Stimulated activated CD8-positive, alpha-beta memory T cell treated with anti-CD3 and anti-CD28 coated beads, Interleukin-12 subunit alpha, Interleukin-12 subunit beta, amount 100 ng/mL, for 4 hours (primary cell): ENCODE data around the gene NMT2.
"Not testable (repeated sequence)": the region's sequence is repeated elsewhere in the genome, so short reads cannot be mapped to it uniquely, and the experiment has no call there.

ENCODE experiments used
- DNase-seq: peaks from one replicate; pipeline ENCODE4 v3.0.0-alpha.2; 2020; ENCODE audit warnings: low read depth

Gene NMT2

DNA sequence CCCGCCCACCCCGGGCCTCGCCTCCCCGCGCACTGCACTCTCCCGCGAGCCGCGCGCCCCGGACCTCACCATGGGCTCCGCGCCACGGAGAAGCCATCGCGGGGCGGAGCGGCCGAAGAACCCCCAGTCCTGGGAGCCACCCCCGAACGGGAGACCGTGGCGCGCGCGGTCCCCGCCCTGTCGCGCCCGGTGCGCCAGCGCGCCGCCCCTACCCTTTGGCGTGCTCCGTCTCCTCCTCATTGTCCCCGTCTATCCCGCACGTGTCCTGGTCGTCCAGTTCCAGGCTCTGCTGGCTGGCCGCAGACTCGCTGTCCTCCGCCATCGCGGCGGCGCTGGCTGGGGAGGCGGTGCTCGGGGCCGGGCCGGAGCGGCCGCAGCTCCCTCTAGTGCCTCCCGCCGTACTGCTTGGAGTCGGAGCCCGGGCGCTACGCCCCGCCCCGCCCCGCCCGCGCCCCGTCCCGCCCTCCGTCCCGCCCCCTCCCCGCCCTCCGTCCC, at the start of gene NMT2:
TSS of gene NMT2 (minus strand) at position 403 of the 495 bp plus-strand sequence. CDS start at position 322, 81 bp downstream.
- DNase-seq, result no peak

DNA sequence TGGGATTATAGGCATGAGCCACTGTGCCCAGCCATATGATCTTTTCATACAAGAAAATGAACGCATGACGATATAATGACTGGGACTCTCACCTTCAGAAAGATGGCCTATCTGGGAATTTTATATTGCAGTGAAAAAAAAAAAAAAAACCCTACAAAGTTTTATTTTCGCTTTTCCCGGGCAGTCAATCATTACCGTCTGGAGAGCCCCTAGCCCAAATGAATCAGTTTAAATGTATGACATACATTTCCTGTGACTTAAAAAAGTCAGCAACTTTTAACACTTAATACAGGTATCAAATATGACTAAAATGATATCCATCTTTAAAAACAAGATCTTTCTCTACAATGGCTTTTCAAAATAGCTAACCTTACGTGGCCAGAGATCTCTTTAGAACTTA, 48.2 kb upstream of the NMT2 start:
- no peak for DNase-seq

DNA sequence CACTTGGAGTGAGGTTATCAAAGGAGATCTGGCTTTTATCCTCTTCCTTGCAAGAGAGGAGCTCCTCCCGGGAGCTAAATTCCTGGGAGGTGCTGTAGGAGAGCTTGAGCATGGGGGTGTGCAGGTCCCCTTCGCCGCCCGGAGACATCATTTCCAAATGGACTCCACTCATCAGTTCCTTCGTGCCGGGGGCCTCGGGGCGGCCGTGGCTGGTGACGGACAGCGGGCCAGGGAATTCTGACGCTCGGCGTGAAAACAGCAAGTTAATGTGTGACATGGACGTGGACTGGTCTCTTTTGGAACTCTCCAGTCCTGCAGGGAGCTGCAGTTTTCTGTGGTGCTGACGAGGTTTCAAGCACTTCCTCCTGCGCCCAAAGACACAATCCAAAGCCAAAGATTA, 45.7 kb upstream of the NMT2 start:
- no peak for DNase-seq

DNA sequence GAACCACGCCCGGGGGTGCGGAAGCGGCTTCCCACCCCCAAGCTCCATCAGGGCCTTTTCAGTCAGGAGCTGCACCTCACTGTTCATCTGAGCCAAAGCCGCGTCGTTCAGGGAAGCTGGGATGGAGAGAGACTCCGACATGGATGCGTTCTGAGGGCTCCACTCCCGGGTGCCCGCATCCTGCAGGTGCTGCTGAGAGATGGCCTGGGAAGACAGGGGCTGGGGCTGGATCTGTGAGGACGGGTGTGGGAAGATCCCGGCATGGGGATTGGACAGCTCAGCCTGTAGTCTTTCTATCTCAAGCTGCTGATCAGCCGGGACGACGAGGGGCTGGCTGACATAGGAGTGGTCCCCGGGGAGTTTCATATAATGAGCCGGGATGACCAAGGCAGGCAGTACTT, 45.0 kb upstream of the NMT2 start:
- no peak for DNase-seq

DNA sequence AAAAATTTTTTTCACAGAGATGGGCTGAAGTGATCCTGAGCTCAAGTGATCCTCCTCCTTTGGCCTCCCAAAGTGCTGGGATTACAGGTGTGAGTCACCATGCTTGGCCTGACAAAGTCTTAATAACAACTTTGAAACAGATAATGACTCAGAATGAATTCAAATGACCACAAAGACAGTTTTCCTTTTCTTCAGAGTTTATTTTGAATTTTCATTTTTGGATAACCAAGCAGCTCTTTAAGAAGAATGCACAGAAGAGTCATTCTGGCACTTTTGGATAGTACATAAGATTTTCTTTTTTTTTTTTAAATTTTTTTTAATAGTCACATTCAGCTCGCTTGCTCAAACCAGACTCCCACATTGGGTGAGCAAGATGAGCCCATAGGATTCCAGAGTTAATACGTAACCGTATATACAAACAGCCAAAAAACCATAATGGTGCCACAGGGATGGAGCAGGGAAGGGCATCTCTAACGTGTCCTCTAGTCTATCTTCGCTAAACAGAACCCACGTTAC, 43.0 kb upstream of the NMT2 start:
- DNase-seq, result no peak

- no peak for DNase-seq
Measured at GRCh38 chr10:15210521-15210920, 42.0 kb upstream of the NMT2 start.

- DNase-seq, result peak; percentile 53
Measured at GRCh38 chr10:15209827-15210509, 41.5 kb upstream of the NMT2 start.

DNA sequence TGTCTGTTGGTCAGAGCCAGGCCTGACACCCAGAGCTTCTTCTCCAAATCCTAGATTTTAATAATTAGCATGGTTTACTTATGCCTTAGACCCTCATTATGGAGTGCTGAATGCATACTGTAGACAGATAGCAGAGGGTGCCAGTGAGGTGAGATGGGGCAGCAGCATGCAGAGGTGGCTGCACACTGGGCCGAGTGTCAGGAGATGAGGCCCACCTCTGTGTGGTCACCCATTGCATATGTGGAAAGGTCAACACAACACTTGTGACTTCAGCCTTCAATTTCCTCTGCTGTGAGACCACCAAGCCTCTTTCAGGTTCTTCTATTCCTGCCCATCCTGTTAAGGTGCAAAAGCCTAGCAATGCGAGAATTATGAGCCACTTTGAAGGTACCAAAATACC, 39.7 kb upstream of the NMT2 start:
- DNase-seq, result no peak

DNA sequence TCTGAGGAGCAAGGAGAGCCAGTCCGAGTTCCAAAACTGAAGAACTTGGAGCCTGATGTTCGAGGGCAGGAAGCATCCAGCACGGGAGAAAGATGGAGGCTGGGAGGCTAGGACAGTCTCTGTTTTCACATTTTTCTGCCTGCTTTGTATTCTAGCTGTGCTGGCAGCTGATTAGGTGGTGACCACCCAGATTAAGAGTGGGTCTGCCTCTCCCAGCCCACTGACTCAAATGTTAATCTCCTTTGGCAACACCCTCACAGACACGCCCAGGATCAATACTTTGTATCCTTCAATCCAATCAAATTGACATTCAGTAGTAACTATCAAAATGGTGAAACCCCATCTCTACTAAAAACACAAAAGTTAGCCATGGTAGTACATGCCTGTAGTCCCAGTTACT, 38.9 kb upstream of the NMT2 start:
- DNase-seq, result not testable (repeated sequence)

- no peak for DNase-seq
Measured at GRCh38 chr10:15202639-15203038, 34.1 kb upstream of the NMT2 start.

GRCh38 chr10:15202301-15202621, 33.8 kb upstream of the NMT2 start:
- DNase-seq, result not testable (repeated sequence)

- no peak for DNase-seq
Measured at GRCh38 chr10:15201589-15202300, 33.3 kb upstream of the NMT2 start.

GRCh38 chr10:15200626-15201025, 32.1 kb upstream of the NMT2 start:
- DNase-seq, result no peak

DNA sequence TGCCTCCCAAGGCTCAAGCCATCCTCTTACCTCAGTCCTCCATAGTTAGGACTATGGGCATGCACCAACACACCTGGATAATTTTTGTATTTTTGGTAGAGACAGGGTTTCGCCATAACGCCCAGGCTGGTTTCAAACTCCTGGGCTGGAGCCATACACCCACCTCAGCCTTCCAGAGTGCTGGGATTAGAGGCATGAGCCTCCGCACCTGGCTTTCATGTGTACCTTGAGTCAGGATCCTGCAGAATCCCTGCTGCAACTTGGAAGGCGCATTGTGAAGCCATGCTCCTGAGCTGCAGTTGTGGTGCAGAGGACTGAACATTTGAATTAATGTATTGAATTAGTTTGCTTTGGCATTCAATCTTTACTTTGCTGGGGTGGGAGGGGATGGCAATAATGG, 29.4 kb upstream of the NMT2 start:
- no peak for DNase-seq

- DNase-seq, result no peak
Measured at GRCh38 chr10:15197276-15197675, 28.8 kb upstream of the NMT2 start.

GRCh38 chr10:15196021-15196834, 27.7 kb upstream of the NMT2 start:
- DNase-seq, result no peak

- DNase-seq, result no peak
Measured at GRCh38 chr10:15189133-15189885, 20.8 kb upstream of the NMT2 start.

DNA sequence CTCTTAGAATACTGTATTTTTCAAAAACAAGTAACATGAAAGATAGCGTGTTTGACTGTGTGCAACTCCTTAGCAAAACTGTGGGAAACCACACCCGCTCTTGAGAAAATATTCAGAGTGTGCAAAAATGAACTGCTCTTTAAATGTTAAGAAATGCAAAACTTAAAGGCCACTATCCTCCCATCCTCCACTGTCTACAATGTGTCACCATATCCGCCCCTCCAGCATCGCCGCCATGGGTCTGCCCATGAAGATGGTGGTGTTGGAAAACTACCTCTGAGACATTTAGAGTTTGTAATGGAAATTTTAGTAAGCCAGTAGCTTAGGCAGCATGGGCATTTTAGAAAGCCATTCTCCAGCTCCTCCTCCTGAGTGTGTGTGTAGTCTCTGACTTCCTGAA, 20.1 kb upstream of the NMT2 start:
- DNase-seq, result no peak

DNA sequence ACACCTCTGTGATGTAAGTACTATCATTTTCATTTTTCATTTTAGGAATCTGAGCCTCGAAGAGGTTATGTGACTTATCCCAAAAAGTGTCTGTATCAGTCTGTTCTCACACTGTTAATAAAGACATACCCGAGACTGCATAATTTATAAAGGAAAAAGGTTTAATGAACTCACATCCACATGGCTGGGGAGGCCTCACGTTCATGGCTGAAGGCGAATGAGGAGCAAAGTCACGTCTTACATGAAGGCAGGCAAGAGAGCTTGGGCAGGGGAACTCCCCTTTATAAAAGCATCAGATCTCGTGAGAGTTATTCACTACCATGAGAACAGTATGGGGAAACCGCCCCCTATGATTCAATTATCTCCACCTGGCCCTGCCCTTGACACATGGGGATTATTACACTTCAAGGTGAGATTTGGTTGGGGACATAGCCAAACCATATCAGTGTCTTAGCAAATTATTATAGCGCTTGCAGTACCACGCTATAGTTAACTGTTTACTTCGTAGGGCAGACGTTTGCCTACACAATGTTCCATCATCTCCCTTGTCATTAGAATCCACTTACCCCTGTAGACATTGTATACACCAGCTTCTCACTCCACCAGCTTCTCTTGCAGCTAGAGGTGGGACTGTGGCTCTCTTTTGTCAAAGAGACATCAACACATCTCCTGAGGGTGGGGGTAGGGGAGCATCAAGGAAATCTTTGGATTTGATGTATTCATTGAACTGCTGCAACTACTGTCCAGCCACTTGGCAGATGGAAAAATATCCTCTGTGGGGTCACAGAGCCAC, 15.4 kb upstream of the NMT2 start:
- no peak for DNase-seq

DNA sequence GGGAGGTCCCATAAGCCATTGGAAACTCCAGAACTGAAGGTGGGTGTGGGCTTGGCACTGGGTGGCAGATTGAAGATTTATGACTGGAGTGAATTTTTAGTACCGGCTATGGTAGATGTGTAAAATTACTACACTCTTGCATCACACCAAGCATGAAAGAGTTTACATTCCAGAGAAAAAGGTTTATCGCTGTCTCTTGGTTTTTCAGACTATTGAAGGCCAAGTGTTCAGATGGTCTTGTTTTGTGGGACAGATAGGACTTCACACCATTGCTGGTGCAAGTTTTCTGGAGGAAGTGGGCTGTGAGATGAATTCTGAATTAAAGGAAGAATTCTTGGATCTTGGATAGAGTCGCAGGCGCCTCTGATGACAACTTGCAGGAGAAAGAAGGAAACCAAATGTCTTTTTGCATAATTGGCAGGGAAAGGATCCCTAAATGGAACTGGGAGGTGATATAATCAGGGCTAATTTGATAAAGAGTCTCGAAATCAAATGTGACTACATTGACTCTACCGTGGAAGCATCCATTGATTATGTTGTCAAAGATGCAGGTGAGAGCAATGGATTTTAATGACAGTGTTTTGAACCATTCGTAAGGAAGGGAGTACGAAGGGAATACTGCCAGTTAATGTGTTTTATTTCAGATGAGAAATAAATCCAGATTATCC, 14.2 kb upstream of the NMT2 start:
- DNase-seq, result no peak
